DMS 273 (cell line): ENCODE measurements around the gene RBPMS2.
A peak's percentile ranks its signal among the peaks of the same experiment; 100 is the strongest.
"Not testable (repeated sequence)": the region's sequence is repeated elsewhere in the genome, so short reads cannot be mapped to it uniquely, and the experiment has no call there.

Experiments
- DNase-seq: peaks from one replicate; lab custom pipeline; 2025; ENCODE audit not compliant: unreplicated experiment; lab: John Stamatoyannopoulos, UW

The RBPMS2 gene

GRCh38 chr15:64775551-64776401 lies at the start of gene RBPMS2:
Gene RBPMS2 (minus strand): TSS chr15:64775589. CDS start chr15:64775319, 270 bp downstream.
- peak; percentile 46 for DNase-seq

GRCh38 chr15:64824929-64825430 lies 49.6 kb upstream of the RBPMS2 start:
- peak; percentile 55 for DNase-seq

- DNase-seq, result no peak
Observed at GRCh38 chr15:64816452-64816851, 41.1 kb upstream of the RBPMS2 start.

- not testable (repeated sequence) for DNase-seq
Observed at GRCh38 chr15:64814965-64815364, 39.6 kb upstream of the RBPMS2 start.

GRCh38 chr15:64814283-64814682 lies 38.9 kb upstream of the RBPMS2 start:
- DNase-seq, result not testable (repeated sequence)

- peak; percentile 13 for DNase-seq
Observed at GRCh38 chr15:64813075-64813474, 37.7 kb upstream of the RBPMS2 start.

GRCh38 chr15:64810497-64811326 lies 35.3 kb upstream of the RBPMS2 start:
- DNase-seq, result no peak

GRCh38 chr15:64809649-64810496 lies 34.5 kb upstream of the RBPMS2 start:
- DNase-seq, result peak; percentile 86

GRCh38 chr15:64808785-64809453 lies 33.5 kb upstream of the RBPMS2 start:
- no peak for DNase-seq

- no peak for DNase-seq
Observed at GRCh38 chr15:64807751-64808222, 32.4 kb upstream of the RBPMS2 start.

- DNase-seq, result no peak
Observed at GRCh38 chr15:64807051-64807749, 31.8 kb upstream of the RBPMS2 start.

GRCh38 chr15:64806509-64806908 lies 31.1 kb upstream of the RBPMS2 start:
- DNase-seq, result no peak

GRCh38 chr15:64804619-64805018 lies 29.2 kb upstream of the RBPMS2 start:
- no peak for DNase-seq

GRCh38 chr15:64803526-64803925 lies 28.1 kb upstream of the RBPMS2 start:
- DNase-seq, result no peak

GRCh38 chr15:64800476-64800875 lies 25.1 kb upstream of the RBPMS2 start:
- no peak for DNase-seq

- not testable (repeated sequence) for DNase-seq
Observed at GRCh38 chr15:64798905-64799304, 23.5 kb upstream of the RBPMS2 start.

GRCh38 chr15:64795921-64796320 lies 20.5 kb upstream of the RBPMS2 start:
- DNase-seq, result not testable (repeated sequence)

- not testable (repeated sequence) for DNase-seq
Observed at GRCh38 chr15:64795299-64795698, 19.9 kb upstream of the RBPMS2 start.

- DNase-seq, result no peak
Observed at GRCh38 chr15:64792282-64792681, 16.9 kb upstream of the RBPMS2 start.
